GM12801 (cell line): ENCODE measurements around the gene PERM1.

Experiments used
- CTCF ChIP-seq: IDR thresholded peaks from one replicate; pipeline ENCODE4 v1.5.1; 2011; ENCODE audit warnings: control low read depth; ENCODE audit not compliant: insufficient read length; ENCODE audit errors: extremely low read depth

The PERM1 gene

GRCh38 chr1:1004780-1005697 lies 23.1 kb upstream of the PERM1 start:
- TF ChIP-seq CTCF, result no peak

GRCh38 chr1:1004420-1004779 lies 22.5 kb upstream of the PERM1 start:
- no peak for TF ChIP-seq CTCF

- no peak for TF ChIP-seq CTCF
These were observed 21.9 kb upstream of the PERM1 start for GRCh38 chr1:1003618-1004419.

DNA sequence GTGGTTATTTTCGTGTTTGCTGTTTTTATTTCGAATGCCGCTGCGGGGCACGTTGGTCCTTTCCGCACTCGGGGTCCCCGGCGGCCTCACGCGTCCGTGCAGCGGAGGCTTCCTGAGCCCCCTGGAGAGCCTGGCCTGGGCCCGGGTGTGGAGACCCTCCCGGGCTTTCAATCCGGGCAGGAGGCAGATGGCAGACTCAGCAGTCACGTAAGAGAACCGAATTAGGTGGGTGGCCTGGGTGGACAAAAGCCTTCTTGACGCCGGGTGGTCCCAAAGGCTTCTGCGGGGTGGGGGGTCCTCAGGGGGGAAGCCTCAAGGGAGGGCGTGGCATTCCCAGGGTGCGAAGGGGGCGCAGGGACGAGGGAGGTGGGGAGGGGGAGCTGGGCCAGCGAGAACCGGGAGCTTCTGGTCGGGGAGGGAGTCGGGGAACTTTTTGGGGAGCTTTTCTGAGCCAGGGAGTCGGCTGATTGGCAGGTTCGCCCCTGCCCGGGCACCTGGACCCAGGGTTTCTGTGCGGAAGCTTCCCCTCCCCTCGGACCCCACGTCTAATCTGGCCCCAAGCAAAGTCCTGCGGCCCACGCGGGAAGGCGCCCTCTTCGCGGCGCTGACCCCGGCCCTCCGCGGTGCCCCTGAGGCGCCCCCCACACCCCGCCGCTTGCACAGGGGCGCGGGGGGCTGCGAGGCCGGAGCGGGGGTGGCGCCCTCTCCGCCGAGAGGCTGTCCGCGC lies 19.3 kb upstream of the PERM1 start:
- TF ChIP-seq CTCF, result no peak

- no peak for TF ChIP-seq CTCF
These were observed 18.6 kb upstream of the PERM1 start for GRCh38 chr1:1000357-1001056.

DNA sequence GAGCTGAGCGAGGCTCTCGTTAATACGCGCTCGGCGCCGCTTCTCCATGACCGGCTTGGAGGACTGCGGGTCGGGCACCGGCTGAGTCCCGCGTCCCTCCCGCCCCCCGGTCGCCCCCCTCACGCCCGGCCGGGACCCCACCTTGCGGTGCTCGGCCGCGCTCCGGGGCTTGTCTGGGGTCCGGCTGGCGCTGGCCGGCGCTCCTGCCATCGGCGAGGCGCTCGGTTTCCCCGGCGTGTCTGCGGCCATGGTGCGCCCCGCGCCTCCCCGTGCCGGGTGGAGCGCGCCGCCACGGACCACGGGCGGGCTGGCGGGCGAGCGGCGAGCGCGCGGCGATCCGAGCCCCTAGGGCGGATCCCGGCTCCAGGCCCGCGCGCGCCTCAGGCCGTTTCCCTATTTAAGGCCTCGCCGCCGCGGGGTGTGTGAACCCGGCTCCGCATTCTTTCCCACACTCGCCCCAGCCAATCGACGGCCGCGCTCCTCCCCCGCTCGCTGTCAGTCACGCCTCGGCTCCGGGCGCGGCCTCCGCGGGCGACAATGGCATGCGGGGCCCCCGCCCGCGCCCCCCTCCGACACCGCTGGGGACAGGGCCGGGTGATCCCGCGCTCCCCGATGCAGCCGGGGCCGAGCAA lies 17.9 kb upstream of the PERM1 start, which contains the start of gene HES4:
Gene HES4, minus strand, starts transcription at position 373 of the 632 bp plus-strand sequence. Its CDS starts 124 bp downstream, at position 249.
- no peak for TF ChIP-seq CTCF
